GM10248 (cell line): Measurements from ENCODE around the gene DGKG.

ENCODE experiments used
- CTCF ChIA-PET: fragments of 300-600 bp; sonication (Branson Sonifier 250); formaldehyde crosslinking; extraction: SDS; loops from one replicate; lab custom pipeline; 2021; ENCODE audit warnings: antibody characterized with exemption; lab: Yijun Ruan, JAX
- POLR2A ChIA-PET: fragments of 350-650 bp; sonication (Branson Sonifier 250); formaldehyde crosslinking; extraction: SDS; loops from one replicate; lab custom pipeline; 2020; ENCODE audit warnings: antibody characterized with exemption; lab: Yijun Ruan, JAX
- DNase-seq: peaks from one replicate; pipeline ENCODE4 v3.0.0; 2012; ENCODE audit errors: extremely low spot score
- TF ChIP-seq, protein P1 (sequence below): IDR thresholded peaks from 2 replicates; pipeline ENCODE4 v1.5.1; 2012; ENCODE audit warnings: mild to moderate bottlenecking, low read depth; ENCODE audit errors: extremely low read depth, missing control alignments, control extremely low read depth

The DGKG gene

DNA sequence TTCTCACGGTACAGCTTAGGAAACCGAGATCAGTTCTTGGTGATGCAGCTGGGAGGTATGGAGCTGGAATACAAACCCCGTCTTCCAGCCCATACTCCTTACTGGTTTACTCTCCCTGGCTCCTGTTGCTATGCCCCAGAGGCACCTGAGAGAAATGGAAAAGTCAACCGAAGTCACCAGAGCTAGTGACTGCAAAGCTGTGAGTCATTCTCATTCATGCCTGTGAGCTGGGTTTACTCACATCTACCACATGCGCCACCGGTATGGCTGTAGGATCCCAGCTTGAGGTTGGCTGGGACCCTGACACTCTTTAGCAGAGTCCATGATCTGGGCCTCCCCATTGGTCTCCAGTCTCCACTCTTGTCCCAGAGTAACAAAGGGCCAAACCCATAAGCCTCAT is 141.7 kb downstream of the DGKG start:
- TF ChIP-seq, protein P1, sequence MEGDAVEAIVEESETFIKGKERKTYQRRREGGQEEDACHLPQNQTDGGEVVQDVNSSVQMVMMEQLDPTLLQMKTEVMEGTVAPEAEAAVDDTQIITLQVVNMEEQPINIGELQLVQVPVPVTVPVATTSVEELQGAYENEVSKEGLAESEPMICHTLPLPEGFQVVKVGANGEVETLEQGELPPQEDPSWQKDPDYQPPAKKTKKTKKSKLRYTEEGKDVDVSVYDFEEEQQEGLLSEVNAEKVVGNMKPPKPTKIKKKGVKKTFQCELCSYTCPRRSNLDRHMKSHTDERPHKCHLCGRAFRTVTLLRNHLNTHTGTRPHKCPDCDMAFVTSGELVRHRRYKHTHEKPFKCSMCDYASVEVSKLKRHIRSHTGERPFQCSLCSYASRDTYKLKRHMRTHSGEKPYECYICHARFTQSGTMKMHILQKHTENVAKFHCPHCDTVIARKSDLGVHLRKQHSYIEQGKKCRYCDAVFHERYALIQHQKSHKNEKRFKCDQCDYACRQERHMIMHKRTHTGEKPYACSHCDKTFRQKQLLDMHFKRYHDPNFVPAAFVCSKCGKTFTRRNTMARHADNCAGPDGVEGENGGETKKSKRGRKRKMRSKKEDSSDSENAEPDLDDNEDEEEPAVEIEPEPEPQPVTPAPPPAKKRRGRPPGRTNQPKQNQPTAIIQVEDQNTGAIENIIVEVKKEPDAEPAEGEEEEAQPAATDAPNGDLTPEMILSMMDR = no peak
- ChIA-PET CTCF (interaction anchor here (1.3 to 4.4 kb wide), 3 partner anchors 8 to 21 kb away, joined by 4 to 16 read pairs (median 11); no protein-coding TSS in a partner anchor), POLR2A (no interaction called here)
- DNase-seq = no peak

DNA sequence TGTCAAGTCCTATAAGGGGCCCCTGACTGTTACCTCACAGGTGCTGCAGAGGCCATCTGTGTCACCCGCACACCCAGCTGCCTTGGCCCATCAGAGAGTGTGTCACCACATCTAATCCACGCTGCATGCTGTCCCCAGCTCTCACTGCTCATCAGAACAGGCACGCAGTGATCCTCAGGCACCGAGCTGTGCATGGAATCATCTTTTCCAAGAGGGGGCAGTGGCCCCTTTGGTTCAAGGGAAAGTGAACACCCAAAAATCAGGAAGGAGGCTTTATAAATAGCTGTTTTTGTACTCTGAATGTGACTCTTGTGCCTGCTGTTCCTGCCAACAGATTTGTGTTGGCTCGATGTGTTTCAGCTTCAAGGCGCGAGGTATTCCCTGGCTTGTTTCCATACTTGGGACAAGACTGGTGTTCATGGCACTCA is 142.8 kb downstream of the DGKG start:
- ChIA-PET POLR2A (no interaction called here), CTCF (interaction anchor here (0.9 to 4.4 kb wide), 5 partner anchors 13 to 321 kb away, joined by 3 to 16 read pairs (median 5); no protein-coding TSS in a partner anchor)
- TF ChIP-seq, protein P1 = no peak
- no peak for DNase-seq

DNA sequence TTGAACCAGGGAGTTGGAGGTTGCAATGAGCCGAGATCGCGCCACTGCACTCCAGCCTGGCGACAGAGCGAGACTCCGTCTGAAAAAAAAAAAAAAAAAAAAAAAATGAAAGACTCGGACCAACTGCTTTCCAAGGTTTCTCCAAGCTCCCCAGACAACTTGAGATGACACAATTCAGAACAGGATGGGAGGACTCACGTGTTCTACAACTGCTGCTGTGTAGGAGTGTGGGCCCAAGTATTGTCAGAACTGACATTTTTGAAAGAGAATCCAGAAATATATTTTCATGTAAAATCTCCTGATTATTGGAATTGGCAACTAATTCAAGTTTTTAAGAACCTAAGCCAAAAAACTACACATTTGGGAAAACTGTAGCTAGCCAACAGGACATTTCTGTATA is 143.6 kb downstream of the DGKG start:
- ChIA-PET POLR2A (interaction anchor here (0.6 kb wide), 2 partner anchors 41 to 114 kb away, joined by 4 to 8 read pairs; no protein-coding TSS in a partner anchor), CTCF (interaction anchor here (0.9 to 4.4 kb wide), 6 partner anchors 10 to 321 kb away, joined by 3 to 16 read pairs (median 8); no protein-coding TSS in a partner anchor)
- TF ChIP-seq, protein P1 = no peak
- DNase-seq = no peak

DNA sequence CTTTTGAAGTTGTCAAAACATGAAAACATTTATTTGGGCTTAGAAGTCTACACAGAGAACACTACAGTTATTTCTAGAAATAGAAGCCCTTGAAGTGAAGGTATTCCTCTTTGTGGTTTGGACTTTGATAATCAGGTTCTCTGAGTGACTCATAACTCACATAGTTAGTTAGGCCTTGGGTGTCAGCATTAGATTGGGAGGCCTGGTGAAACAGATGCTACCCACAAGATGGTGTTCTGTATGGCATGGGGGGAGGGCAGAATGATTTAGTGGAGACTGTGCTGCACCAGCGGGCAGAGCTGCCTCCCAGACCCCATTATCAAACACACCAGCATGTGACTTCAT is 144.2 kb downstream of the DGKG start:
- POLR2A ChIA-PET = no interaction called here
- CTCF ChIA-PET = interaction anchor here (1.4 to 5.2 kb wide), 7 partner anchors 10 to 322 kb away, joined by 3 to 29 read pairs (median 11); no protein-coding TSS in a partner anchor

DNA sequence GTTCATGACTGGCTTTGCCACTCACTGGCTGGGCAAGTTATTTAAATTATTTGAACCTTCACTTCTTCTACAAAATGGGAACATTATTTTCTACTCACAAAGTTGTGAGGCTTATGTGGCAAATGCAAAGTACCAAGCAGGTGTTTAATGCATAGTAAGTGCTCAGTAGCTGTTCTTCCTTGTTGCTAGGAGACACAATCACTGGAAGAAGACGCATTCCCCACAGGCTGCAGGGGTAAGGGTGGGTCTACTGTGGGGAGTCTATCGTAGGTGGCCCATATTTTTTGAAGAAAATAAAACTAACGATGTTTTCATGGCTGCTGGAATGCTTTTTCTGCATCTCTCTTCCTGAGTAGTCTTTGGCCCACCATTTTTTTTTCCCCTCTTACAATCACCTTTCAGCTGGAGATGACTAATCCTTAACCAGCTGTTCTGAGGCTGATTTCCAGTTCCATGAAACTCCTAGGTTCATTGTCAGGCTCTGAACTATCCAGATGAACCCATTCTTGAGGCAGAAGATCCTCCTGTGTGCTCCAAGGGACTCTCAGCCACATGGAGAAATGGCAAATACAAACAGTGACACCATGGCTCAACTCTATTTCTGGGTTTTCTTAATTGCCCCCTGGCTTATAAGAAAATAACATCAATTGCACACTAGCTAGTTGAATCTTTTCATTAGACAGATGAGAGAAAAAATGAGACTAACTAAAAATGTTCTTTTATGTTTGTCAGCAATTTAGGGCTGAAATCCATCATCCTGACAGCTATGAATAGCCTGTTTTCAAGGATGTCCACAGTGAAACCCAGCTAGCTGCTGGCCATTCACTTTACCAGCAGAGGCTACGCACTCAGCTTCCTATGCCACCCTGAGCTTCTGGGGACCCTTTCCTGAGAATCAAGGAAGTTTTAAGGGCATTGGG is 144.9 kb downstream of the DGKG start:
- TF ChIP-seq, protein P1 = no peak
- no peak for DNase-seq
- CTCF ChIA-PET = interaction anchor here (1.0 to 5.2 kb wide), 8 partner anchors 9 to 604 kb away, joined by 3 to 29 read pairs (median 8); no protein-coding TSS in a partner anchor
- POLR2A ChIA-PET = no interaction called here

More for the DNA sequence above, 144.2 kb downstream of the DGKG start:
- TF ChIP-seq, protein P1 = no peak
- peak; percentile 76 for DNase-seq

DNA sequence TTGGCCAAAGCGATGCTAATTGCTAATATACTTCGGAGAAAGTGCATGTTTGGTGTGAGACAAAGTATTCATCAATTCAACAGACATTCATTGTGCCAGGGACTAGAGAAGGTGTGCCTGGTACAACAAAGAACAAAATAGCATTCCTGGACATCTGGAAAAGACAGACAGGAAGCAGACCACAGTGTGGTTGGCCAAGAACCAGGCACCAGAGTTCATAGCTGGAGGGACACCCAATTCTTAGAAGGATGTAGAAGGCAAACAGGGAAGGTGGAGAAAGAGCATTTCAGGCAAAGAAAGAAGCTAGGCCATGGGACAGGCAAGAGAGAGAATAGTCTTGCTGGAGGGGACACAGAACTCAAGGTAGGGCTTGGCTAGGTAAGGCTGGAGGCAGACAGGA is 147.4 kb downstream of the DGKG start:
- POLR2A ChIA-PET = no interaction called here
- no peak for DNase-seq
- CTCF ChIA-PET = interaction anchor here (1.1 to 5.2 kb wide), 5 partner anchors 11 to 325 kb away, joined by 3 to 29 read pairs (median 6); no protein-coding TSS in a partner anchor
- TF ChIP-seq, protein P1 = no peak
